NT2/D1 (cell line): ENCODE results near the gene ROMO1.

ENCODE experiments used
- DNase-seq: peaks from one replicate; pipeline ENCODE4 v3.0.0-alpha.2; 2011; ENCODE audit warnings: low read depth, low spot score
- H3K27me3 ChIP-seq: 2 replicates; pipeline ENCODE4 v1.6.0; 2011; ENCODE audit warnings: mild to moderate bottlenecking; ENCODE audit not compliant: insufficient read length, insufficient read depth
- H3K36me3 ChIP-seq: 2 replicates; pipeline ENCODE4 v1.6.1; 2011; ENCODE audit warnings: mild to moderate bottlenecking, low read length, mixed read lengths; ENCODE audit not compliant: insufficient read depth, insufficient read length
- H3K4me1 ChIP-seq: 2 replicates; pipeline ENCODE4 v1.5.1; 2011; ENCODE audit not compliant: insufficient read depth, insufficient read length
- H3K4me3 ChIP-seq: 2 replicates; pipeline ENCODE4 v1.5.1; 2011; ENCODE audit warnings: low read depth; ENCODE audit not compliant: insufficient read length
- H3K9ac ChIP-seq: 2 replicates; pipeline ENCODE4 v1.6.0; 2011; ENCODE audit warnings: low read depth; ENCODE audit not compliant: insufficient read length
- H3K9me3 ChIP-seq: 2 replicates; pipeline ENCODE4 v1.5.1; 2011; ENCODE audit warnings: mild to moderate bottlenecking, low read length; ENCODE audit not compliant: insufficient read depth
- SUZ12 ChIP-seq: IDR thresholded peaks from 2 replicates; pipeline ENCODE4 v1.6.1; 2011; ENCODE audit not compliant: insufficient read length, insufficient read depth; ENCODE audit errors: extremely low read depth
- YY1 ChIP-seq: IDR thresholded peaks from 2 replicates; pipeline ENCODE4 v1.6.1; 2011; ENCODE audit not compliant: insufficient read length, insufficient read depth
- ZNF274 ChIP-seq: IDR thresholded peaks from 2 replicates; pipeline ENCODE4 v1.6.1; 2011; ENCODE audit warnings: mild to moderate bottlenecking, low read depth, low read length

ROMO1 gene

GRCh38 chr20:35664466-35665206 is 34.6 kb upstream of the ROMO1 start, which contains the start of the genes CPNE1 and RBM12:
CPNE1 (minus strand) TSS chr20:35664900; CDS start chr20:35632923, 31,977 bp downstream.
RBM12 (minus strand) TSS chr20:35664900; CDS start chr20:35655322, 9,578 bp downstream.
- peaks cover 17% of the 10 kb centered on the region for H3K36me3 ChIP-seq
- no peaks in the 10 kb centered on the region for H3K4me1 ChIP-seq
- H3K4me3 ChIP-seq, result peak within 1 kb of the TSS; percentile 93
- no peaks in the 10 kb centered on the region for H3K9me3 ChIP-seq
- H3K9ac ChIP-seq, result peak within 1 kb of the TSS; percentile 100
- DNase-seq, result peak; percentile 94
- TF ChIP-seq SUZ12 (no peak), YY1 (peak; percentile 92)
- H3K27me3 ChIP-seq, result no peaks in the 10 kb centered on the region

DNA sequence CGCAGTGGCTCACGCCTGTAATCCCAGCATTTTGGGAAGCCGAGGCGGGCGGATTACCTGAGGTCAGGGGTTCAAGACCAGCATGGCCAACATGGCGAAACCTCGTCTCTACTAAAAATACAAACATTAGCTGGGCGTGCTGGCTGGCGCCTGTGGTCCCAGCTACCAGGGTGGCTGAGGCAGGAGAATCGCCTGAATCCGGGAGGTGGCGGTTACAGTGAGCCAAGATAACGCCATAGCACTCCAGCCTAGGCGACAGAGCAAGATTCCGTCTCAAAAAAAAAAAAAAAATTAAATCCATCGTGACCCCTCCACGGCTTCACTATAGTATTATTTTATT is 33.3 kb upstream of the ROMO1 start:
- no peak for DNase-seq
- Histone ChIP-seq H3K36me3 (peaks cover 21% of the 10 kb centered on the region), H3K9ac (no peak overlapping the region), H3K4me1 (no peaks in the 10 kb centered on the region), H3K27me3 (no peaks in the 10 kb centered on the region), H3K4me3 (no peak overlapping the region), H3K9me3 (no peaks in the 10 kb centered on the region)
- TF ChIP-seq YY1 (no peak), SUZ12 (no peak)

GRCh38 chr20:35669221-35669620 is 30.0 kb upstream of the ROMO1 start:
- Histone ChIP-seq H3K4me1 (no peaks in the 10 kb centered on the region), H3K4me3 (no peak overlapping the region), H3K27me3 (no peaks in the 10 kb centered on the region), H3K9me3 (no peaks in the 10 kb centered on the region), H3K36me3 (peaks cover 44% of the 10 kb centered on the region), H3K9ac (no peak overlapping the region)
- DNase-seq, result no peak
- TF ChIP-seq YY1 (no peak), ZNF274 (no peak), SUZ12 (no peak)

GRCh38 chr20:35669681-35670080 is 29.5 kb upstream of the ROMO1 start:
- no peaks in the 10 kb centered on the region for H3K9me3 ChIP-seq
- H3K27me3 ChIP-seq, result no peaks in the 10 kb centered on the region
- no peaks in the 10 kb centered on the region for H3K4me1 ChIP-seq
- TF ChIP-seq YY1, result no peak
- no peak for TF ChIP-seq SUZ12
- H3K4me3 ChIP-seq, result no peak overlapping the region
- peaks cover 45% of the 10 kb centered on the region for H3K36me3 ChIP-seq
- DNase-seq, result no peak
- H3K9ac ChIP-seq, result no peak overlapping the region

DNA sequence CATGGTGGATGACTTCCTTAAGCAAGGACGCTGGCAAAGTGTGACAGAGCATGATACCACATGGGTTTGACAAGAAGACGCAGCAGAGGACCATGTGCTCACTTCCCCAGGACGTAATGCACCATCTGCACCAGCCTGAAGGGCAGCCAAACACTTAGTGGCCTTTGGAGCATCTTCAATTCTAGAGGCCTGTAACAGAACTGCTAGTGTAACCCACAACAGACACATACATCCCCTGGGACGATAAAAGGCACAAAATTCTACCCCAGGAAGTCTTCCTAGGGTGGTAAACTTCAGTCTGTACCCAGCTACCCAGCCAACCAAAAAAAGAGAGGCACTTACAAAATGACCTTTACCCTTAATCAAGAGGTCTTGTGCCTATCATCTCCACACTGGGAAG is 25.3 kb upstream of the ROMO1 start:
- H3K27me3 ChIP-seq, result no peaks in the 10 kb centered on the region
- TF ChIP-seq ZNF274, result no peak
- TF ChIP-seq SUZ12, result no peak
- H3K4me3 ChIP-seq, result no peak overlapping the region
- no peak for DNase-seq
- H3K4me1 ChIP-seq, result no peaks in the 10 kb centered on the region
- no peak overlapping the region for H3K9ac ChIP-seq
- peaks cover 41% of the 10 kb centered on the region for H3K36me3 ChIP-seq
- H3K9me3 ChIP-seq, result no peaks in the 10 kb centered on the region

DNA sequence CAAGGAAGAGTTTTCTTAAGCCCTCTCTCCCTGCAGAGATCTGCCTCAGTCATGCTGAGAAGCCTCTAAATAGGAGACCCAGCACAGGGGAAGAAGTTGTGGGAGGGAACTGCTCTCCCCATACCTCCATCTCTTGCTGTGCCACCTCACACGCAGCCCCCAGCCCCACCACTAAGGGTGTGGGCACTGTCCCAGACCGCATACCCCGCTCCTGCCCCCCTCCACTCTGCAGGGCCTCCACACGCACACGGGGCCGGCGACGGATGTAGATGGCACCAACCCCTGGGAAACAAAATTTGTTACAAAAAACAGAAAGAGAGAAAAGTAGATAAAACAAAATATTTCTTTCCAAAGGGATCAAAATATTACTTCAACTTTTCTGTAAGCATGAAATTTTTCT is 24.3 kb upstream of the ROMO1 start:
- Histone ChIP-seq H3K9ac (no peak overlapping the region), H3K4me3 (no peak overlapping the region), H3K27me3 (no peaks in the 10 kb centered on the region), H3K9me3 (no peaks in the 10 kb centered on the region), H3K4me1 (no peaks in the 10 kb centered on the region), H3K36me3 (peaks cover 31% of the 10 kb centered on the region)
- TF ChIP-seq YY1 (no peak), ZNF274 (no peak), SUZ12 (no peak)
- DNase-seq, result no peak

GRCh38 chr20:35680452-35681183 is 18.6 kb upstream of the ROMO1 start:
- H3K27me3 ChIP-seq, result no peaks in the 10 kb centered on the region
- no peaks in the 10 kb centered on the region for H3K4me1 ChIP-seq
- TF ChIP-seq SUZ12 (no peak), YY1 (no peak), ZNF274 (no peak)
- H3K4me3 ChIP-seq, result no peak overlapping the region
- no peaks in the 10 kb centered on the region for H3K9me3 ChIP-seq
- DNase-seq, result no peak
- no peak overlapping the region for H3K9ac ChIP-seq
- H3K36me3 ChIP-seq, result no peaks in the 10 kb centered on the region
